Stimulated activated CD8-positive, alpha-beta memory T cell treated with anti-CD3 and anti-CD28 coated beads, Interleukin-7, amount 100 ng/mL, for 4 hours (primary cell): ENCODE measurements around the gene LDLRAP1.
"Not testable (repeated sequence)": the region's sequence is repeated elsewhere in the genome, so short reads cannot be mapped to it uniquely, and the experiment has no call there.

Experiments
- DNase-seq, 2 donors: peaks; one replicate each; pipeline ENCODE4 v3.0.0-alpha.2; 2020; ENCODE audit warnings: low read depth in 2 of 2

Gene LDLRAP1

DNA sequence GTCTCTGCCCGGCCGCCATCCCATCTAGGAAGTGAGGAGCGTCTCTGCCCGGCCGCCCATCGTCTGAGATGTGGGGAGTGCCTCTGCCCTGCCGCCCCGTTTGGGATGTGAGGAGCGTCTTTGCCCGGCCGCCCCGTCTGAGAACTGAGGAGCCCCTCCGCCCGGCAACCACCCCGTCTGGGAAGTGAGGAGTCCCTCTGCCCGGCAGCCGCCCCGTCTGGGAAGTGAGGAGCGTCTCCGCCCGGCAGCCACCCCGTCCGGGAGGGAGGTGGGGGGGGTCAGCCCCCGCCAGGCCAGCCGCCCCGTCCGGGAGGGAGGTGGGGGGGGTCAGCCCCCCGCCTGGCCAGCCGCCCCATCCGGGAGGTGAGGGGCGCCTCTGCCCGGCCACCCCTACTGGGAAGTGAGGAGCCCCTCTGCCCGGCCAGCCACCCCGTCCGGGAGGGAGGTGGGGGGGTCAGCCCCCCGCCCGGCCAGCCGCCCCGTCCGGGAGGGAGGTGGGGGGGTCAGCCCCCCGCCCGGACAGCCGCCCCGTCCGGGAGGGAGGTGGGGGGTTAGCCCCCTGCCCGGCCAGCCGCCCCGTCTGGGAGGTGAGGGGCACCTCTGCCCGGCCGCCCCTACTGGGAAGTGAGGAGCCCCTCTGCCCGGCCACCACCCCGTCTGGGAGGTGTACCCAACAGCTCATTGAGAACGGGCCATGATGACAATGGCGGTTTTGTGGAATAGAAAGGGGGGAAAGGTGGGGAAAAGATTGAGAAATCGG, 60.6 kb downstream of the LDLRAP1 start:
- not testable (repeated sequence) for DNase-seq

GRCh38 chr1:25607123-25607522, 63.7 kb downstream of the LDLRAP1 start:
- no peak for DNase-seq

GRCh38 chr1:25608488-25609178, 65.2 kb downstream of the LDLRAP1 start:
- DNase-seq = peak; percentile 79 to 84

GRCh38 chr1:25609921-25610320, 66.5 kb downstream of the LDLRAP1 start:
- DNase-seq = no peak

GRCh38 chr1:25610822-25611630, 67.6 kb downstream of the LDLRAP1 start:
- DNase-seq = no peak

DNA sequence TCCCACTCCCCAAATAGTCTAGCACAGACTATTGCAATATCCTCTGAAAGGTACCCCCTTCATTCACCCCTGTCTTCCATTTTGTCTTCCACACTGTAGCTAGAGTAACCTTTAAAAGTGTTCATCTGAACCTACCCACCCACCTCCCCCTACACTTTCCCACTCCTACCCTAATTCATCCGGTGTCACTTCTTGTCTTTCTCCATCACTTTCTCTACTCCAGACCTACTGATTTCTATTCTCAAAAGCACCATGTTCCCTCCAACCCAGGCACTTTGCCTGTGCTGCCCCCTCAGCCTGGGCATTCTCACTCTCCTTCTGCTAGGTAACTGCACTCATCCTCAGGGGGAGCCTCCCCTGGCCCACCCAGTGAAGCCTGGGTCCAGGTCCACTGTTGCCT, 68.4 kb downstream of the LDLRAP1 start:
- no peak for DNase-seq

DNA sequence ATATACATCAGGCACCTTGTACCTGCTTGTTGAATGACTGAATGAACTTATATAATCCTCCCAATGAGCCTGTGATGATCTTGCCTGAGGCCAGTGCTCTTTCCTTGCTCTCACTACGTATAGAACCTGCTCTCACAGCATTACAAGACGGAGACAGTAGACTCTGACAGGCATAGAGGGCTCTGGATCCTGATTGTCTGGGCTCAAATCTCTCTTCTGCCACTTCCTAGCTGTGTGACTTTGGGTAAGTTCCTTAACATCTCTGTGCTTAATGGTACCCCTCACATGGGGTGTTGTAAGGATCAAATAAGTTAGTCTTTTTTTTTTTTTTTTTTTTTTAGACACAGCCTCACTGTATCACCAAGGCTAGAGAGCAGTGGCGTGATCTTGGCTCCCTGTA, 69.0 kb downstream of the LDLRAP1 start:
- no peak for DNase-seq

- no peak for DNase-seq
Measured at GRCh38 chr1:25613091-25613490, 69.7 kb downstream of the LDLRAP1 start.

GRCh38 chr1:25614501-25615171, 71.2 kb downstream of the LDLRAP1 start:
- no peak for DNase-seq

DNA sequence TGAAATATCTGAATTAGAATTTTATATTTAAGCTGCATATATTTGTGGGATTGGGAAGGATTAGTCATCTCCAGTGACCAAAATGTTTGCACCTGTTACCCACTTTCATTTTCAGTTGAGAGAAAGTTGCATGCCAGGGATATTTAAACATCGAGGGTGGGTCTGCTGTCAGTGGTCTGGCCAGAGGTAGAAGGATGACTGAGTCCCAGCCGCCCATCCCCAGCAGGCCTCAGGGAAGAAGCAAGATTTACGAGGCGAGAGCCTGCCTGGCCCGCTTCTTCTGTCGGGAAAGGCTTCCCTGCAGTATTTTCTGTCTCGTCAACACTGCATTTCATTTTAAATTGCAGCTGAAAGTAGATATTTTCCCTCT, 71.8 kb downstream of the LDLRAP1 start:
- DNase-seq = no peak

DNA sequence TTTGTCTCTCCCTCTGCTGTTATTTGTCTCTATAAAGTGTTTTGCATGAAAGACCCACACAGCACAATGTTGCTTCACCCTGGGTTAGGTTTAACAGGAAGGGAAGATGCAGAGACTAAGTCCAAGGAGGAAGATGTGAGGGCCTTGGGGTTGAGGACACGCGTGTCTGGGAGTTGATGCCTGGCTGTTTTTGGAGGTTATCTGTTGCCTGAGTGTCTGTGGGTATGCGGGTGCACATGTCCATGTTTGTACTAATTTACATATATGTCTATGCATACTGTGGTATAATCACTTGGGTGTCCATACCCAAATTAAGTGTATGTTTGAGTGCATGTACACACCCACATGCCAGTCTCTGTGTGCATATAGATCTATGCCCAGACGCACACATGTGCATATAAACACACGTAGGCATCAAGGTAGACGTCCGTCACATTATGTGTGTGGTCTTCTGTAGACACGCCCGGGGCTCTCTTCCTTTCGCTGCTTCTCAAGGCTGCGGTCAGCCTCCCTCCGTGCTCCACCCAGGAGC, 72.2 kb downstream of the LDLRAP1 start:
- no peak for DNase-seq

DNA sequence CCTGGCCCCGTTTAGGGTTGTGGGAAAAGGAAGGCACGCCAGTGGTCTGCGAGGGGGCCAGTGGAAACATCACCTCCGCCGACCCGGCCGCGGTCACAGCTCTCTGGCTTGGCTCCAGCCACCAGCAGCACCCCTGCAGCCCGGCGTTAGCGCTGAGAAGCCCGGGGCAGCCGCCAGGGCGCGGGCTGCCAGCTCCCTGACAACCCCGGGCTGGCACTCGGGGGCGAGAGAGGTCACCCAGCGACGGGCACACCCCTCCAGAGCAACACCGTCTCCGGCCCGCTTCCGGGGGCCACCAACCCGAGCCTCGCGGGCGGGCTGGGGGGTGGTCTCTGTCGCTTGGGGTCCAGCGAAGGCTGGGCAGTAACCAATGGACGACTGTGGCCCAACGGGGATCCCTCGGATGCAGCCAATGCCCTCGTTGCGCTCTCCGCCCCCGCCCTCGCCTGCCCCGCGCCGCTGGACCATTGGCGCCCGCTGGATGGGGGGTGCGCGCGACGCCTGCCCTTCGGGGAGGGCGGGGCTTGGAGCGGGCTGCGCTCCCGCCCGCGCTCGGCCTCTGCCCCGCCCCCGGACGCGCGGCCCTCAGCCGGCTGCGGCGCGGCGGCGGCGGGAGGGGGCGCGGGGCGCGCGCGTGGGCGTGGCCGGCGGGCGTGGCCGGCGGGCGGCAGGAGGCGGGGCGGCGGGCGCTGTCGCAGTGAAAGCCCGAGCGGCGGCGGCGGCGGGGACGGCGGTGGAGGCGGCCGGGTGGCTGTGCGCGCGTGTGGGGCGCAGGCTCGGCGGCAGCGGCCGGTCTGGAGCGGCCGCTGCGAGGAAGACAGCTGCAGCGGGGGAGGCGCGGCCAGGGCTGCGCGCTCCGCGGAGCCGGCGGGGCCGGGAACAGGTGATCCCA, 72.9 kb downstream of the LDLRAP1 start, which contains the start of gene MAN1C1:
Gene MAN1C1 (plus strand): TSS at position 697 of the 892 bp plus-strand sequence. CDS start 1,007 bp downstream, outside the sequence.
- peak in 1 of 2 donors; percentile 79 for DNase-seq

- peak in 1 of 2 donors; percentile 29 for DNase-seq
Measured at GRCh38 chr1:25616987-25617624, 73.7 kb downstream of the LDLRAP1 start.

DNA sequence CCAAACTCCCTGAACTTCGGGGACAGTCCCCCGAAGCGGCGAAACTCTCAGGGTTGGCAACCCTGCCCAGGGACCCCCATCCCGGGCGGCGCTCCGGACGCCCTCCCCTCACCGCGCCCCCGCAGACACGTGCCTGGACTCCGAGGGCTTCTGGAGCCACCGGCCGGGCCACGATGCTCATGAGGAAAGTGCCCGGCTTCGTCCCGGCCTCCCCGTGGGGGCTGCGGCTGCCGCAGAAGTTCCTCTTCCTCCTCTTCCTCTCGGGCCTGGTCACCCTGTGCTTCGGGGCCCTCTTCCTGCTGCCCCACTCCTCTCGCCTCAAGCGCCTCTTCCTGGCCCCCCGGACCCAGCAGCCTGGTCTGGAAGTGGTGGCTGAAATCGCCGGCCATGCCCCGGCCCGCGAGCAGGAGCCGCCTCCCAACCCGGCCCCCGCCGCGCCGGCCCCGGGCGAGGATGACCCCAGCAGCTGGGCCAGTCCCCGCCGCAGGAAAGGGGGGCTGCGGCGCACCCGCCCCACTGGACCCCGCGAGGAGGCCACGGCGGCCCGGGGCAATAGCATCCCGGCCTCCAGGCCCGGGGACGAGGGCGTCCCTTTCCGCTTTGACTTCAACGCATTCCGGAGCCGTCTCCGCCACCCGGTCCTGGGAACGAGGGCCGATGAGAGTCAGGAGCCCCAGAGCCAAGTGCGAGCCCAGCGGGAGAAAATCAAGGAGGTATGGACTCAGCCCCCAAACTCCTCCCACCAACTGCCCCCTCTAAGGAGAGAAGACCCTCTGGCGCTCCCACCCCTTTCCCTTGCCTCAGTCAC, 74.4 kb downstream of the LDLRAP1 start:
- DNase-seq = no peak

- no peak for DNase-seq
Measured at GRCh38 chr1:25618433-25618808, 75.0 kb downstream of the LDLRAP1 start.
